A673 (cell line): Measurements from ENCODE around the gene COG6.

Experiments used
- CTCF ChIP-seq: fragments of 300-800, 200-600 bp; sonication (generic); conservative IDR thresholded peaks from 2 replicates; pipeline ENCODE4 v1.5.1; 2017; ENCODE audit warnings: low read depth, mild to moderate bottlenecking, antibody characterized with exemption, low read length, moderate library complexity, mixed read lengths
- EZH2 ChIP-seq: fragments of 200-600 bp; sonication (generic); IDR thresholded peaks from 2 replicates; pipeline ENCODE4 v1.6.1; 2017; ENCODE audit warnings: borderline replicate concordance, low read depth, mild to moderate bottlenecking, mixed read lengths, antibody characterized with exemption, low read length; ENCODE audit not compliant: poor library complexity, severe bottlenecking

- TF ChIP-seq CTCF (no peak), EZH2 (no peak)
Measured at GRCh38 chr13:39773833-39774232, 118.4 kb downstream of the COG6 start.
